GM06990 (cell line): ENCODE measurements around the gene MYEOV.

Experiments used
- DNase-seq: peaks from one replicate; pipeline ENCODE4 v3.0.0-alpha.2; 2011; ENCODE audit not compliant: insufficient read length; ENCODE audit errors: extremely low read depth
- H3K27me3 ChIP-seq: replicated peaks from 2 replicates; pipeline ENCODE4 v1.6.0; 2011; ENCODE audit warnings: low read length; ENCODE audit not compliant: control insufficient read depth, insufficient read depth
- H3K36me3 ChIP-seq: 2 replicates; pipeline ENCODE4 v1.5.1; 2011; ENCODE audit warnings: low read length; ENCODE audit not compliant: control insufficient read depth, insufficient read depth
- H3K4me3 ChIP-seq: replicated peaks from 2 replicates; pipeline ENCODE4 v1.5.1; 2011; ENCODE audit warnings: low read depth, mild to moderate bottlenecking, control low read depth, low read length
- CTCF ChIP-seq: IDR thresholded peaks from 2 replicates; pipeline ENCODE4 v1.5.1; 2011; ENCODE audit warnings: low read length, control low read depth, mild to moderate bottlenecking, inconsistent platforms; ENCODE audit not compliant: insufficient read depth, poor library complexity, severe bottlenecking

Gene MYEOV

DNA sequence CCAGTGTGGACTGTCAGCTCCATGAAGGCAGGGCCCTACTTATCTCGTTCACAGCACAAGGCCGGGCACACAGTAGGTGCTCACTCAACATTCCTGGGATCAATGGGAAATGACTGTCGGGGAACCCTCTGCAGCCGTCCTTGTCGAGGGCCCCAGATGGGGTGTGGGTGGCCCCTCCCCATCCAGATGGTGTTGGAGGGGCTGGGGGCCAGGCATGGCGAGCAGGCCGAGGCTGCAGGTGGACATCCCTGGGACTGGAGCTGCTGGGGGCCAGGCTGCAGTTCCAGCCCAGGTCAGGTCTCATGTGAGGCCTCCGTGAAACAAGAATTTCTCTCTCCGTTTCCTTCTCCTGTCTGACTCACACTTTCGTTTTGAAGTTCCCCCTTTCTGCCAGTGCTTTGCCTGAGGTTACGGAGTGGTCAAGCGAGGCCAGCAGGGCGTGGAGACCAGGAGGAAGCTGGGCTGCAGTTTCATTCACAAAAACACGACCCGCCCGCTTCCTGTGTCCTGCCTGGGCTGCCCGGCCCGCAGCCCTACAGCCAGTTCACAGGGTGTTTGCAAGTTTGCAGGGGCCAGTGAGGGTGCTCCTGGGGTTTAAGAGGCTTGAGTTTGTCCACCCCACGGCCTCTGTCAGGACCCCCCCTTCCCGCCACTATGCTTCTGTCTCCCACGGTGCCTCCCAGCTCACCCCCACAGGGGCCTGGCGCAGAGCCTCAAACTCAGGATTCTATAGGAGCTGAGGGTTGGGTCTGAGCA, 4.5 kb downstream of the MYEOV start:
- no peaks in the 10 kb centered on the region for H3K36me3 ChIP-seq
- peak overlapping the region; percentile 27 for H3K4me3 ChIP-seq
- H3K27me3 ChIP-seq, result no peaks in the 10 kb centered on the region
- TF ChIP-seq CTCF, result no peak
- peak; percentile 82 for DNase-seq

- no peaks in the 10 kb centered on the region for H3K27me3 ChIP-seq
- no peak for DNase-seq
- no peaks in the 10 kb centered on the region for H3K36me3 ChIP-seq
- no peak overlapping the region for H3K4me3 ChIP-seq
- TF ChIP-seq CTCF, result no peak
These were observed 5.1 kb downstream of the MYEOV start for GRCh38 chr11:69299023-69299461.

- no peak overlapping the region for H3K4me3 ChIP-seq
- H3K27me3 ChIP-seq, result no peaks in the 10 kb centered on the region
- TF ChIP-seq CTCF, result no peak
- H3K36me3 ChIP-seq, result no peaks in the 10 kb centered on the region
- no peak for DNase-seq
These were observed 5.6 kb downstream of the MYEOV start for GRCh38 chr11:69299572-69299971.

GRCh38 chr11:69300120-69301060, 6.4 kb downstream of the MYEOV start:
- no peak for TF ChIP-seq CTCF
- DNase-seq, result no peak
- no peak overlapping the region for H3K4me3 ChIP-seq
- no peaks in the 10 kb centered on the region for H3K27me3 ChIP-seq
- H3K36me3 ChIP-seq, result no peaks in the 10 kb centered on the region

DNA sequence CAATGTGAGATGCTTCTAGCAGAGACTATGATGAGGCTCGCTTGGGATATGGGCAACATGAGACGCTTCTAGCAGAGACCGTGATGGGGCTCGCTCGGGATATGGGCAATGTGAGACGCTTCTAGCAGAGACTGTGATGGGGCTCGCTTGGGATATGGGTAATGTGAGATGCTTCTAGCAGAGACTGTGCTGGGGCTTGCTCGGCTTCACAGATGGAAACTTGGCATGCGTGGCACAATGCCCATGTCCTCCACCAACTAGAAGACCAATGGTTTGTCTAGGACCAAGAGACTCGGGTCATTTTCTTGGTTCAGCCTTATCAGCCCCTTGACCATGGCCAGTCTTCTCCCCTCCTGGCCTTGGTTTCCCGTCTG, 7.1 kb downstream of the MYEOV start:
- TF ChIP-seq CTCF, result no peak
- no peak overlapping the region for H3K4me3 ChIP-seq
- DNase-seq, result no peak
- no peaks in the 10 kb centered on the region for H3K27me3 ChIP-seq
- no peaks in the 10 kb centered on the region for H3K36me3 ChIP-seq
